ENCODE data around the gene YY1AP1.

DNA sequence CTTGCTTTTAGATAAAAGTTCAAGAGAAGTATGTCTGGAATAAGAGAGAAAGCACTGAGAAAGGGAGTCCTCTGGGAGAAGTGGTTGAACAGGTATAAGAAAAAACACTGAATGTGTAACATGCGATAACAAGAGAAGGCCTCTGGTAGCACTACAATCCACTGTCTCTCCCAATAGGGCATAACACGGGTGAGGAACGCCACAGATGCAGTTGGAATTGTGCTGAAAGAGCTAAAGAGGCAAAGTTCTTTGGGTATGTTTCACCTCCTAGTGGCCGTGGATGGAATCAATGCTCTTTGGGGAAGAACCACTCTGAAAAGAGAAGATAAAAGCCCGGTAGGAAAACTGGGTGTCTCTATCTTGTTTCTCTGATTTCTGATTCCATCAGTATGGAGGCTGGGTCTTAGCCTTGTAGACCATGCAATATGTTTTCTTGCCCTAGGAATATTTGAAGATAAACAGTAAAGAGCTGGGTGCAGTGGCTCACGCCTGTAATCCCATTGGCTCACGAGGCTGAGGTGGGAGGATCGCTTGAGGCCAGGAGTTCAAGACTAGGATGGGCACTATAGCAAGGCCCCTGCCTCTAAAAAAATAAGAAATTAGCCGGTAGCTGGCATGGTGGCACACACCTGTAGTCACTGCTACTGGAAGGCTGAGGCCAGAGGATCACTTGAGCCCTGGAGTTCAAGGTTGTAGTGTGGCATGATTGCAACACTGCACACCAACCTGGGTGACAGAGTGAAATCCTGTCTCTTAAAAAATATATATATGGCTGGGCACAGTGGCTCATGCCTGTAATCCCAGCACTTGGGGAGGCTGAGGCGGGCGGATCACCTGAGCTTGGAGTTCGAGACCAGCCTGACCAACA, 40.7 kb upstream of the YY1AP1 start:
- TF ChIP-seq, protein P1, sequence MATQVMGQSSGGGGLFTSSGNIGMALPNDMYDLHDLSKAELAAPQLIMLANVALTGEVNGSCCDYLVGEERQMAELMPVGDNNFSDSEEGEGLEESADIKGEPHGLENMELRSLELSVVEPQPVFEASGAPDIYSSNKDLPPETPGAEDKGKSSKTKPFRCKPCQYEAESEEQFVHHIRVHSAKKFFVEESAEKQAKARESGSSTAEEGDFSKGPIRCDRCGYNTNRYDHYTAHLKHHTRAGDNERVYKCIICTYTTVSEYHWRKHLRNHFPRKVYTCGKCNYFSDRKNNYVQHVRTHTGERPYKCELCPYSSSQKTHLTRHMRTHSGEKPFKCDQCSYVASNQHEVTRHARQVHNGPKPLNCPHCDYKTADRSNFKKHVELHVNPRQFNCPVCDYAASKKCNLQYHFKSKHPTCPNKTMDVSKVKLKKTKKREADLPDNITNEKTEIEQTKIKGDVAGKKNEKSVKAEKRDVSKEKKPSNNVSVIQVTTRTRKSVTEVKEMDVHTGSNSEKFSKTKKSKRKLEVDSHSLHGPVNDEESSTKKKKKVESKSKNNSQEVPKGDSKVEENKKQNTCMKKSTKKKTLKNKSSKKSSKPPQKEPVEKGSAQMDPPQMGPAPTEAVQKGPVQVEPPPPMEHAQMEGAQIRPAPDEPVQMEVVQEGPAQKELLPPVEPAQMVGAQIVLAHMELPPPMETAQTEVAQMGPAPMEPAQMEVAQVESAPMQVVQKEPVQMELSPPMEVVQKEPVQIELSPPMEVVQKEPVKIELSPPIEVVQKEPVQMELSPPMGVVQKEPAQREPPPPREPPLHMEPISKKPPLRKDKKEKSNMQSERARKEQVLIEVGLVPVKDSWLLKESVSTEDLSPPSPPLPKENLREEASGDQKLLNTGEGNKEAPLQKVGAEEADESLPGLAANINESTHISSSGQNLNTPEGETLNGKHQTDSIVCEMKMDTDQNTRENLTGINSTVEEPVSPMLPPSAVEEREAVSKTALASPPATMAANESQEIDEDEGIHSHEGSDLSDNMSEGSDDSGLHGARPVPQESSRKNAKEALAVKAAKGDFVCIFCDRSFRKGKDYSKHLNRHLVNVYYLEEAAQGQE (IDR thresholded peaks at IDR 0.05; ENCODE audit: insufficient read depth in 1 of 2, low read depth in 2 of 2, low read length in 2 of 2), result no peak
- TF ChIP-seq TAF1 (IDR thresholded peaks at IDR 0.05; ENCODE audit: borderline replicate concordance, insufficient read depth, low read length) (no peak), SIN3A (IDR thresholded peaks at IDR 0.05; ENCODE audit: borderline replicate concordance, insufficient read depth, low read length) (no peak)
